ENCODE data around the gene TDRD10.
A peak's percentile ranks its signal among the peaks of the same experiment; 100 is the strongest.
"Not testable (repeated sequence)": the region's sequence is repeated elsewhere in the genome, so short reads cannot be mapped to it uniquely, and the experiment has no call there.

Gene TDRD10

DNA sequence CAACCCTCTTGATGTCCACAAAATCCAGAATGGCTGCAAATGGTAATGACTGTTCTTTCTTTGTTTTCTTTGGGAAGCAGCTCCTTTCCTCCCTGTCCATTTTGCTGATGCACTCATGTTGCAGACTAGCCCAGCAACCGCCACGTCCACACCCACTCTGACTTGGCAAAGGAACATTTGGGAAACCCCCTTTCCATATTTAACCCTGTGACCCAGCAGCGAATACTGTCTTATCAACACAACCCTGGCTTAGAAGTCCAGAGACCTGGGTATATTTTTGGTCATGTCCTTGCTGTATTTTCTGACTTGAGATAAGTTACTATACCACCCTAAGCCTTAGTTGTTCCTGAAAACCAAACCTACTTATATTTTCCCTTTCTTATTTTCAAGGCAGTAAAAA lies 18.3 kb downstream of the TDRD10 start:
- DNase-seq, result no peak

GRCh38 chr1:154521695-154522094 lies 19.7 kb downstream of the TDRD10 start:
- no peak for DNase-seq

DNA sequence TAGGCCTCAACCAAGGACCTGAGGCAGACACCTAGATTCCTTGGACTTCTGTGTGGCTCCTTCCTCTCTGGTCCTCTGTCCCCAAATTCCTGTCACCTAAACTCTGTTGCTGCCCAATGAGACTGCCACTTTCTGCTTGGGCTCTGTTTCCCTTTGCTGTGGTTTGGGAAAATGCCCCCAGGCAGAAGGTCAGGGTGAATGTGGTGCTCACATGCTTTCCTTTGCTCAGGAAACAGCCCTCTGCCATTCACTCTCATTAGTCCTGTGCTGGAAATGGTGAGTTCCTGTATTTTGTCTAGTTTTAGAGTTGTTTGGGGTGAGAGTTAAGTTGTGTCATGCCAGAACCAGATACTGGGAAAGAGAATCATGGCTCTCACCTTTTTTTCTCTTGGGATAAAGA lies 22.9 kb downstream of the TDRD10 start:
- no peak for DNase-seq

GRCh38 chr1:154527192-154527591 lies 25.2 kb downstream of the TDRD10 start:
- no peak for DNase-seq

DNA sequence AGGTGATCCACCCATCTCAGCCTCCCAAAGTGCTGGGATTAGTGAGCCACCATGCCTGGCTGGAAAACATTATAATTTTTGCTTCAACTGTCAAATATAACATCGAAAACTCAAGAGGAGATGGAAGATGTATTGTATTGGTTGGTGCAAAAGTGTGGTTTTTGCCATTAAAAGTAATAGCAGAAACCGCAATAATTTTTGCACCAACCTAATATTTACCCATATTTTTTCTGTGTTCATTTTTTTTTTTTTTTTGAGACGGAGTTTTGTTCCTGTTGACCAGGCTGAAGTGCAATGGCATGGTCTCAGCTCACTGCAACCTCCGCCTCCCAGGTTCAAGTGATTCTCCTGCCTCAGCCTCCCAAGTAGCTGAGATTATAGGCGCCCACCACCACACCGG lies 27.3 kb downstream of the TDRD10 start:
- no peak for DNase-seq

DNA sequence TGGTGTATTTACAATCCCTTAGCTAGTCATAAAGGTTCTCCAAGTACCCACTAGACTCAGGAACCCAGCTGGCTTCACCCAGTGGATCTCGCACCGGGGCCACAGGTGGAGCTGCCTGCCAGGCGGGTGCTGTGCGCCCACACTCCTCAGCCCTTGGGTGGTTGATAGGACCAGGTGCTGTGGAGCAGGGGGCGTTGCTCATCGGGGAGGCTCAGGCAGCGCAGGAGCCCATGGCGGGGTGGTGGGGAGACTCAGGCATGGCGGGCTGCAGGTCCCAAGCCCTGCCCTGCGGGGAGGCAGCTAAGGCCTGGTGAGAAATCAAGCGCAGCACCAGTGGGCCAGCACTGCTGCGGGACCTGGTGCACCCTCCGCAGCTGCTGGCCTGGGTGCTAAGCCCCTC lies 29.9 kb downstream of the TDRD10 start:
- not testable (repeated sequence) for DNase-seq

GRCh38 chr1:154533952-154534844 lies 32.2 kb downstream of the TDRD10 start:
- DNase-seq, result peak; percentile 55

DNA sequence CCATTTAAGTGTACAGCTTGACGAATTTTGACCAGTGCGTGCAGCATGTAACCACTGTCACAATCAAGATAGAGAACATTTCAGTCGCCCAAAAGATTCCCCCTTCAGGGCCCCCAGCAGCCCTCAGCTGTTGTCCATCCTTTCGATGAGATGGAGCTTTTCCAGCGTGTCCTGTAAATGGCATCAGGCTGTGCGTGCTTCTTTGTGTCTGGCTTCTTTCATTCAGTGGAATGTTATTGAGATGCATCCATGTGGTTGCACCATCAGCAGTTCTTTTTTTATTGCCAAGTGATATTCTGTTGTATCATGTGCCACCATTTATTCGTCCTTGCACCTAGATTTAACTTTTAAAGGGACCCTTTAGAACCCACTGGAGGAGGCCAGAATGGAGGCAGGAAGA lies 34.6 kb downstream of the TDRD10 start:
- no peak for DNase-seq

DNA sequence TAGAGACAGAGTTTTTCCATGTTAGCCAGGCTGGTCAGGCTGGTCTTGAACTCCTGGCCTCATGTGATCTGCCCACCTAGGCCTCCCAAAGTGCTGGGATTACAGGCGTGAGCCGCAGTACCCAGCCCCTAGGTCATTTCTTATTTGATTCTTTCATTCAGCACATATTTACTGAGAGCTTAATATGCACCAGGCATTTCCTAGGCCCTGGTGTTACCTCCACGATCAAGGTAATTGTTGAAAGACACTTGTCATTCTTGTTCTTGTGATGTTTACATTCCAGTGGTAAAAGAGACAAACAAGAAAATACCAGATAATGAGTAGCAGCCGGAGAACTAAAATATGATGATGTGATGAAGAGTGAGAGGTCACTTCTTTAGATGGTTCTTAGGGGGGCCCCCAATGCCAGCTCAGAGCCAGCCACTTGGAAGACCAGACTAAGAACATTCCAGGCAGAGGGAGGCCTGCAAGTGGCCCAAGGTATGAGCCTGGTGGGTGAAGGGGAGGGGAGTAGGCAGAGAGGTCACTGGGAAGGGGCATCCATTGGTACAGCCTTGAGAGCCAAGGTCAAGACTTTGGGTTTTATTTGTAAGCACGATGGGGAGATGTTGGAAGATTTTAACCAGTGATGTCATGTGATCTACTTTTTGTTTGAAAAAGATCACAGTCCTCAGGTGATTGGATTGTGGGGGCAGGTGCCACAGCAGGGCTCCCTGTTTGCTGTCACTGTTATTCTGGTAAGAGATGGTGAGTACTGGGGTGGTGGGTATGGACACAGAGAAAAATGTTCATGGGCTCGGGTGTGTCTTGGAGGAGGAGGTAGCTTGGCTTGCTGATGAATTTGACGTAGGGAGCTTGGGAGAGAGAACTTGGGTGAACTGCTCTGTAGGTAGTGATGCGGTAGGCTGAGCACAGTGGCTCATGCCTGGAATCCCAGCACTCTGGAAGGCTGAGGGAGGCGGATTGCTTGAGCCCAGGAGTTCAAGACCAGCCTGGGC lies 37.8 kb downstream of the TDRD10 start:
- DNase-seq, result no peak

DNA sequence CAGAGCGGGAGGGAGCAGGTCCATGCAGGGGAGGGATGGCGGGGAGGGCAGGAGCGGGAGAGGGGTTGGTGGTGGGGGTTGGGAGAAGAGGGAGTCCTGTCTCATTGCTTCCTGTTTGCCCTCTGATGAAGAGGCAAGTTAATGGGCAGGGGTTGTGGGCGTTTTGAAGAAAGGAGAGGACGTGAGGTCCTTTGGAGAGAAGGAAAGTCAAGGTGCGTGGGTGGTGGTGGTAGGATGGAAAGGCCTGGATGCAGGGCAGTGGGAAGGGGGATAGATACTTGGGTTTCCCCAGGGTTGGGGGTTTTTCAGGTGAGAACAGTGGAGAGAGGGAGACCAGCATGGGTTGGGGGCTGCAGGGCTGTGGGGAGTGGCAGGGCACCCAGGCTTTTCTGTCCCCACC lies 39.2 kb downstream of the TDRD10 start:
- no peak for DNase-seq

GRCh38 chr1:154546264-154547063 lies 44.4 kb downstream of the TDRD10 start:
- DNase-seq, result peak; percentile 73

DNA sequence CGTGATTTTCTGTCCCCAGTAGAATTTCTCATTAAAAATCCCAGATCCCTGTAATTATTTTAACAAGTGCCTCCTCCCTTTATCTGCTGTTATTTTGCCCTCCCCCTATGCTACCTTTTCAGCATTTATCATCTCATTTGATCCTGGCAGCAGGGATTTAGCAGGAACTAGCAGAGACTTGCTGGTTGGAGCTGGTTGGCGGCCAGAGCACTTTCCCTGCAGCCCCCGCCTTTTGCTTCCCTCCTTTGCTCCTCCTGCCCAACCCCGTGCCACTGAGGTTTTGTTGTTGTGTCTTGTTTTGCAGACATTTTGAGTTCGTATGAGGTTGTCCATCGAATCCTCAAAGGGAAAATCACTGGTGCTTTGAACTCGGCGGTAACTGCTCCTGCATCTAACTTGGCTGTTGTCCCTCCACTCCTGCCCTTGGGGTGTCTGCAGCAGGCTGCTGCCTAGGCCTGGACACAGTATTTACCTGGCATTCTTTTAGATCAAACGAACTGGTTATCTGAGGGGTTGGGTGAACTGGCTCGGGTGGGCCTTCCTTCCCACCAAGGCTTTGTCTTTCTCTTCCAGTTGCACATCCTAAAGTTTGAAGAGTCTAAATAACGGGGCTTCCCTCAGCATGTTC lies 45.2 kb downstream of the TDRD10 start:
- no peak for DNase-seq

GRCh38 chr1:154548028-154548427 lies 46.0 kb downstream of the TDRD10 start:
- no peak for DNase-seq

- DNase-seq, result no peak
Measured at GRCh38 chr1:154549202-154549770, 47.3 kb downstream of the TDRD10 start.

GRCh38 chr1:154550070-154550469 lies 48.1 kb downstream of the TDRD10 start:
- no peak for DNase-seq

DNA sequence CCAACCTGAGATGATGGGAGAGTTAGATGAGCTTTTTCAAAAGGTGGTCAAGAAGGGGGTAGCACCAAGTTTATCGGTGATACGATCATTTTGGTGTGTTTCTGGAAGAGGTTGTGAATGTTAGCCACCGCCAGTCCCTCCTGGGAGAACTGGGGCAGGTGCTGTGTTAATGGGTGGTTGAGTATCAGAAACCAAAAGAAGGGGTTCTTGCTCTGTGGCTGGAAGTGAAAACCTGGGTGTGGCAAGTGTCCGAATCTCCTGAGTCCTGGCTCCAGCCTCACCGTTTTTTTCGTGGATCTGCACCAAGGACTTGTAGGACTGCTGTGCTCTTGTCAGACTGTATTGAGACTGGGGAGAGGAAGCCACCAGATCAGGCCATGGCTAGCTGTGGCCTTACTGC lies 48.6 kb downstream of the TDRD10 start:
- no peak for DNase-seq

GRCh38 chr1:154551474-154551873 lies 49.5 kb downstream of the TDRD10 start:
- DNase-seq, result no peak

- no peak for DNase-seq
Measured at GRCh38 chr1:154552036-154552435, 50.0 kb downstream of the TDRD10 start.

DNA sequence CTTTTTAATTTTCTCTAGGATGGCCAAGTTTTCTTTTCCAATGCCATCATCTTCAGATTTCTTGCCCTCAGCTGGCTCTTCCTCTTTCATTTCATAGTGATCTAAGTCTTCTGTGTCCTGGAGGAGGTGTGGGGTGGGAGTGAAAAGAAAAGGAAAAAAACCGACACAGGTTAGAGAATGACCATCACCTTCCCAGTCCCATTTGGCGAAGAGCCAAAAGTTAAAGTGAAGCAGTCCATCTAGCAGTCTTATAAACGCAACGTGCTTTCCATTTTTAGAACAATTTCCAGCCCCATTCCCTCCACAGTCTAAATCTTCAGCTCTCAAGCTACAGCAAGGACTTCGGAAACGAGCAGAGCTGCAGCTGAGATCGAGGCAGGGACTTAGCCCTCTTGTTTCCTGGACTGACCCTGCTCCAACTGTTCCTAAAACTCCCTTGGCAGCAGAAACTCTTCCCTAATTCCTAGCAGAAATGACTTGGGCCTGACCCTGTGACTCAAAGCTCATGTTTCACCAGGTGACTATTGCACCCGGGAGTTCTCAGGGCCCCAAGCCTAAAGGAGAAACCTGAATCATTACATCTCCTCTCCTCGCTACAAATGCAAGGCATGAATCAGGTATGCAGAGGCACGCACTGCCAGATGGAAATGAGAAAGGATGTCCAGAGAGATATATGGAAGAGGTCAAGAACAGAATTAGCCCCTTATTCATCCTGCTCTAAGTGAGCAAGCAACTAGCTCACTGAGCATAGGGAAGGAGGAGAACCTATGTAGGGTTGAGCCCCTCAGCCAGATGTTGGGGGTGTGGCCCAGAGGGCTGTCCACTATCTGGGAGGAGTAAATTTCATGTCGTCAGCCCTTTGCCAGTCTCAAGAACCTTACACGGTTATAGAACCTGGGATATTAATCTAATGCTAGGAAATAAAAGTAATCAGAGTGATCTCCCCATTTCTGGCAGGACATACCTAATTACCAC lies 51.3 kb downstream of the TDRD10 start:
- no peak for DNase-seq

GRCh38 chr1:154556422-154556821 lies 54.4 kb downstream of the TDRD10 start:
- no peak for DNase-seq
